Suprapubic skin (tissue), 4 donors: ENCODE data around the gene WBP2NL.

ENCODE experiments used
- CTCF ChIP-seq, 2 donors: fragments of 200-600 bp in 1 of 2; fragments of 450-650 bp in 1 of 2; sonication (generic) in 1 of 2; IDR thresholded peaks; one replicate each; pipeline ENCODE4 v1.5.1; 2016 to 2019; ENCODE audit warnings: antibody characterized with exemption in 2 of 2, mild to moderate bottlenecking in 1 of 2, moderate library complexity in 1 of 2
- POLR2A ChIP-seq, 2 donors: fragments of 450-650 bp; IDR thresholded peaks; one replicate each; pipeline ENCODE4 v1.6.1; 2017; ENCODE audit warnings: antibody characterized with exemption in 2 of 2, mild to moderate bottlenecking in 2 of 2, moderate library complexity in 2 of 2
- POLR2AphosphoS5 ChIP-seq, 3 donors: sonication (generic); formaldehyde crosslinking; IDR thresholded peaks; one replicate each; pipeline ENCODE4 v1.6.1; 2017; ENCODE audit warnings: antibody characterized with exemption in 3 of 3

- no peak for TF ChIP-seq CTCF (IDR thresholded peaks at IDR 0.05)
- no peak for TF ChIP-seq POLR2A (IDR thresholded peaks at IDR 0.05)
- no peak for TF ChIP-seq POLR2AphosphoS5 (IDR thresholded peaks at IDR 0.05)
Observed at GRCh38 chr22:42074846-42075676, 76.5 kb downstream of the WBP2NL start.
